ENCODE measurements around the gene BANF1. TPM values are rescaled to one million over a fixed set of nuclear protein-coding genes. Genes with fewer than 3 reads are reported as not detected.

Gene BANF1
- total and polyA plus RNA-seq, 2 of the 13 experiments (the other 11 are each of a cell fraction or from before 2014, with no cell fraction given): 40.5 to 86.5 TPM

DNA sequence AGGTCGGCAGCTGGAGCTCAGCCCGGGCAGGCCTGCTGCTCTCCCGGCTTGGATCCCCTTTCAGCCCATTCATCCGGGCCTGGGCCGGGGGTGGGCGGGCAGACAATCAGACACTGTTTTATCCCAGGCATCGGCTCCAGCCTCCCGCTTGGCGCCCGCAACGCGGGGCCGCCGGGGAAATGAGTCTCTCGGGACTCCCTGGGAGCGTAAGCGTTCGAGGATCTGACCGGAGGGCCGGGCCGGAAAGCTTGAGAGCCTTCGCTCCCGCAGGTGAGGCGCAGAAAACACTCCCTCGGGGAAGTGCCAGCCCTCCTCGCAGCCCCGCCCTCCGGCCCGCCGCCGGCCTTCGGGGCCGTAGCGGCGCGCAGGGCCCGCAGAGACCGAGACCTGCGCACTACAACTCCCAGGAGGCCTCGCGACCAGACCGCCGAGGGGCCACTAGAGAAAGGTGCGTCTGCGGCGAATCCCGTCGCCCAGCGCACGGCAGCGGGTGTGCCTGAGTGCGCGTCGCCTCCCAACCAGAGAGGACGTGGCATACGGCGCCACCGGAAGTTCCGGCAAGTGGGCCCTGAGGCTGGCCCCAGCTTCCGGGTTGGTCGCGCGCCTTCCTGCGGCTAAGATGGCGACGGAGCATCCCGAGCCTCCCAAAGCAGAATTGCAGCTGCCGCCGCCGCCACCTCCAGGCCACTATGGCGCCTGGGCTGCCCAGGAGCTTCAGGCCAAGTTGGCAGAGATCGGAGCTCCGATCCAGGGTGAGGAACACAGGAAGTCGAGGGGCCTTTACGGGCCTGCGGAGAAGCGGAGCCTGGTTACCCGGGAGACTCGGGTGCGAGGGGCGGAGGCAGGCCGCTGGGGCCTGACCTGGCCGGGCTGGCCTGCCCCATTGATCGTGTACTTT lies 49.7 kb downstream of the BANF1 start, which contains the start of gene SF3B2 (continued):
- TF ChIP-seq, protein P1, sequence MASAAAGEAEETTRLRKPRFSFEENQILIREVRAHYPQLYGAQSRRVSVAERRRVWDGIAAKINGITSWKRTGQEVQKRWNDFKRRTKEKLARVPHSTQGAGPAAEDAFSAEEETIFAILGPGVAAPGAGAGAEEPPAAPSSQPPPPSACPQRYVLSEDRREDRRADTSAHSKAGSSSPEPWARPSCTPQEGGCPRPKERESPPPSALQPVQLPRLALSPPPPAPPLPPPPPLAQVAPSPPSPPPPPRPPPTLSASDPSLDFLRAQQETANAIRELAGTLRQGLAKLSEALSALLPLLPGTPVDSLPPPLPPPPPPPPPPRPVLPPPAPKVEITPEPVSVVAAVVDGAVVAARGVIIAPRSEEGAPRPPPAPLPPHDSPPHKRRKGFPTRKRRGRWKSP (CRISPR knock-in tag; IDR thresholded peaks at IDR 0.05): peak; percentile 60; the same call in 1 of the 2 replicates
- TF ChIP-seq ZNF639 (CRISPR knock-in tag; conservative IDR thresholded peaks at IDR 0.05) (peak; percentile 92), ZNF704 (CRISPR knock-in tag; IDR thresholded peaks at IDR 0.05; ENCODE audit: borderline replicate concordance) (0 out of 2 replicates have a peak, but pooled peaks have one; percentile 86), RORA (CRISPR knock-in tag; IDR thresholded peaks at IDR 0.05) (no peak), ZNF234 (CRISPR knock-in tag; conservative IDR thresholded peaks at IDR 0.05) (no peak), RFX5 (IDR thresholded peaks at IDR 0.05; ENCODE audit: low read depth, low read length) (no peak), KAT7 (CRISPR knock-in tag; IDR thresholded peaks at IDR 0.05; ENCODE audit: borderline replicate concordance) (no peak; the same call in 1 of the 2 replicates), HOXD1 (CRISPR knock-in tag; IDR thresholded peaks at IDR 0.05) (no peak; the same call in 1 of the 2 replicates), PLRG1 (conservative IDR thresholded peaks at IDR 0.05) (no peak), NR2F2 (IDR thresholded peaks at IDR 0.05; ENCODE audit: borderline replicate concordance, low read depth) (no peak), ZNF207 (IDR thresholded peaks at IDR 0.05; ENCODE audit: borderline replicate concordance) (no peak), SNAPC5 (CRISPR knock-in tag; IDR thresholded peaks at IDR 0.05; ENCODE audit: borderline replicate concordance) (0 out of 2 replicates have a peak, but pooled peaks have one; percentile 12), ZBTB3 (CRISPR knock-in tag; IDR thresholded peaks at IDR 0.05; ENCODE audit: borderline replicate concordance, low read depth) (0 out of 2 replicates have a peak, but pooled peaks have one; percentile 58), TP53 (CRISPR knock-in tag; conservative IDR thresholded peaks at IDR 0.05) (no peak), IRF1 (CRISPR knock-in tag; IDR thresholded peaks at IDR 0.05; ENCODE audit: low read depth) (no peak), HOXA3 (CRISPR knock-in tag; IDR thresholded peaks at IDR 0.05) (peak; percentile 95), ZBTB49 (CRISPR knock-in tag; IDR thresholded peaks at IDR 0.05; ENCODE audit: borderline replicate concordance) (no peak; the same call in 1 of the 2 replicates)
- TF ChIP-seq, protein P2, sequence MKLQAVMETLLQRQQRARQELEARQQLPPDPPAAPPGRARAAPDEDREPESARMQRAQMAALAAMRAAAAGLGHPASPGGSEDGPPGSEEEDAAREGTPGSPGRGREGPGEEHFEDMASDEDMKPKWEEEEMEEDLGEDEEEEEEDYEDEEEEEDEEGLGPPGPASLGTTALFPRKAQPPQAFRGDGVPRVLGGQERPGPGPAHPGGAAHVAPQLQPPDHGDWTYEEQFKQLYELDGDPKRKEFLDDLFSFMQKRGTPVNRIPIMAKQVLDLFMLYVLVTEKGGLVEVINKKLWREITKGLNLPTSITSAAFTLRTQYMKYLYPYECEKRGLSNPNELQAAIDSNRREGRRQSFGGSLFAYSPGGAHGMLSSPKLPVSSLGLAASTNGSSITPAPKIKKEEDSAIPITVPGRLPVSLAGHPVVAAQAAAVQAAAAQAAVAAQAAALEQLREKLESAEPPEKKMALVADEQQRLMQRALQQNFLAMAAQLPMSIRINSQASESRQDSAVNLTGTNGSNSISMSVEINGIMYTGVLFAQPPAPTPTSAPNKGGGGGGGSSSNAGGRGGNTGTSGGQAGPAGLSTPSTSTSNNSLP (IDR thresholded peaks at IDR 0.05; ENCODE audit: low read depth, low read length): no peak

All from HepG2 (cell line).